ENCODE results near the gene SMCO1. TPM values are rescaled to one million over a fixed set of nuclear protein-coding genes. Genes with fewer than 3 reads are reported as not detected.

The SMCO1 gene
- total and polyA plus RNA-seq, 2 of the 4 experiments (the other 2 are of a cell fraction), result not detected

- H3K4ac ChIP-seq (ENCODE audit: low read depth, low read length), result no peak overlapping the region
- BruUV-seq (replicated peaks), result no TSS peak
- peaks cover 30 to 35% of the 10 kb centered on the region in 2 experiments for H3K79me1 ChIP-seq (ENCODE audit: low read depth in 1 of 2, low read length in 2 of 2)
- H3K36me3 ChIP-seq (ENCODE audit: control insufficient read depth, insufficient read depth, low read length), result peaks cover 5% of the 10 kb centered on the region
- POLR2A ChIA-PET (ENCODE audit: unreplicated experiment), result no interaction called here
- H2BK20ac ChIP-seq (ENCODE audit: low read depth, low read length), result no peak overlapping the region
- no peak overlapping the region for H3K4me2 ChIP-seq (ENCODE audit: low read depth, low read length)
- H2AFZ ChIP-seq (replicated peaks; ENCODE audit: low read length, poor library complexity), result no peak overlapping the region
- in situ Hi-C loops (cut with MboI; ENCODE audit: low sequenced_read_pairs), result no loop called here
- H2BK120ac ChIP-seq (ENCODE audit: low read depth, low read length), result no peak overlapping the region
- peaks cover 9% of the 10 kb centered on the region for H3K9me1 ChIP-seq (ENCODE audit: insufficient read depth, low read length)
- no peak overlapping the region for H3K23ac ChIP-seq (ENCODE audit: low read depth, low read length)
- H3K14ac ChIP-seq (replicated peaks; ENCODE audit: low read depth, low read length), result no peak overlapping the region
- intact Hi-C loops (cut with micrococcal nuclease), result no loop called here
- H2AK5ac ChIP-seq (ENCODE audit: low read depth, low read length), result no peak overlapping the region
- TF ChIP-seq MAZ (IDR thresholded peaks at IDR 0.05; ENCODE audit: borderline replicate concordance, low read depth, low read length) (no peak), CHD1 (IDR thresholded peaks at IDR 0.05; ENCODE audit: low read depth, low read length) (no peak), ELK1 (IDR thresholded peaks at IDR 0.05; ENCODE audit: borderline replicate concordance, low read depth, low read length) (no peak), NFE2L2 (IDR thresholded peaks at IDR 0.05; ENCODE audit: low read depth, low read length) (no peak), RCOR1 (IDR thresholded peaks at IDR 0.05; ENCODE audit: insufficient replicate concordance, low read length) (no peak), SMC3 (IDR thresholded peaks at IDR 0.05; ENCODE audit: low read depth, low read length) (no peak), MXI1 (IDR thresholded peaks at IDR 0.05; ENCODE audit: borderline replicate concordance, low read depth, low read length) (no peak), RFX5 (IDR thresholded peaks at IDR 0.05; ENCODE audit: low read depth, low read length) (no peak), BHLHE40 (IDR thresholded peaks at IDR 0.05; ENCODE audit: low read depth, low read length) (no peak)
- no peak for ATAC-seq (ENCODE audit: low read depth)
- no peak overlapping the region for H4K8ac ChIP-seq (ENCODE audit: low read depth in 2 of 2, low read length in 2 of 2)
- H3K27ac ChIP-seq (ENCODE audit: insufficient read depth, low read length), result no peak overlapping the region
- H4K5ac ChIP-seq (ENCODE audit: low read depth, low read length), result no peak overlapping the region
- no peak overlapping the region for H3K56ac ChIP-seq (ENCODE audit: extremely low read depth, insufficient read depth, low read length)
- no peak overlapping the region for H2BK5ac ChIP-seq (ENCODE audit: low read depth, low read length, poor library complexity, severe bottlenecking)
- DNase-seq, result peak; percentile 65
- no peaks in the 10 kb centered on the region for H3K27me3 ChIP-seq (ENCODE audit: control insufficient read depth, insufficient read depth, low read length)
- no peak overlapping the region for H3K9ac ChIP-seq (ENCODE audit: low read depth, low read length)
- CTCF ChIA-PET, result no interaction called here
- H2BK15ac ChIP-seq (ENCODE audit: low read depth, low read length), result no peak overlapping the region
- dilution Hi-C loops (cut with HindIII; ENCODE audit: low sequenced_read_pairs, unreplicated experiment), result no loop called here
- H3K4me3 ChIP-seq (ENCODE audit: insufficient read depth, low read depth, low read length), result no peak overlapping the region
- no peaks in the 10 kb centered on the region for H3K9me3 ChIP-seq (ENCODE audit: control insufficient read depth, insufficient read depth, low read length)
- H4K91ac ChIP-seq (ENCODE audit: insufficient read depth, low read depth, low read length), result no peak overlapping the region
- H3K4me1 ChIP-seq (ENCODE audit: control insufficient read depth, insufficient read depth, low read length), result no peaks in the 10 kb centered on the region
- no peak overlapping the region for H3K18ac ChIP-seq (ENCODE audit: low read depth, low read length)
- 20% methylated on average over 1 of the region's 3 CpGs; no CpG with 5 or more reads in 1 of the 2 experiments for WGBS, 2 experiments (ENCODE audit: extremely low coverage in 2 of 2, insufficient read length in 1 of 2)
- no peaks in the 10 kb centered on the region for H4K20me1 ChIP-seq (ENCODE audit: insufficient read depth, low read length)
- no peak overlapping the region for H2AK9ac ChIP-seq (replicated peaks; ENCODE audit: low read depth, low read length, poor library complexity)
Observed at GRCh38 chr3:196559826-196560225, 44.7 kb upstream of the SMCO1 start.
